Measurements from ENCODE around the gene MROH7. TPM values are rescaled to one million over a fixed set of nuclear protein-coding genes. Genes with fewer than 3 reads are reported as not detected.

MROH7 gene
- total RNA-seq, 2 experiments from 2014 or later: 0.14 to 0.19 TPM

DNA sequence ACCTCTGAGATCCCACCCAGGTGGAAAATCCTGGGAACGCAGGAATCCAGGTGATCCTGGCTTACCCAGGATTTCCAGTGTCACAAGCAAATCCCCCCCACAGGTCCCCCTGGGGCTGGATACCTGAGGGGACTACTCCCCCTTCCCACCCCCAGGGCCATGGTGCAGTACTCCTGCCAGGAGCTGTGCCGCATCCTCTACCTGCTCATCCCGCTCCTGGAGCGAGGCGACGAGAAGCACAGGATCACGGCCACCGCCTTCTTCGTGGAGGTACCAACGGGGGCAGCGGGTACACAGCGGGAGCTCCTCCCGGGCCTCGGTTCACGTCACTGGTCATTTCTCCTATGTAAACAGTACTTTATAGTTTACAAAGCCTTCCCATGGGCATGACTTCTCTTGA, 53.6 kb downstream of the MROH7 start:
- Histone ChIP-seq H3K36me3 (ENCODE audit: insufficient read depth, low read length) (no peaks in the 10 kb centered on the region), H3K4me1 (ENCODE audit: insufficient read depth, low read length) (no peaks in the 10 kb centered on the region), H3K27me3 (ENCODE audit: control insufficient read depth in 1 of 2, insufficient read depth in 2 of 2, low read length in 2 of 2) (peaks cover 0 to 3% of the 10 kb centered on the region in 2 experiments), H3K4me3 (ENCODE audit: low read length) (no peak overlapping the region), H3K27ac (ENCODE audit: low read depth in 1 of 2, low read length in 2 of 2) (no peak overlapping the region), H3K9me3 (ENCODE audit: control insufficient read depth in 1 of 2, insufficient read depth in 1 of 2, low read length in 2 of 2) (no peaks in the 10 kb centered on the region)
- H3K4me3 Mint-ChIP-seq: no peak overlapping the region
- no peak for ATAC-seq (ENCODE audit: poor library complexity)
- no peak for DNase-seq
- ChIA-PET POLR2A (no interaction called here), CTCF (no interaction called here)
- TF ChIP-seq, protein P1, sequence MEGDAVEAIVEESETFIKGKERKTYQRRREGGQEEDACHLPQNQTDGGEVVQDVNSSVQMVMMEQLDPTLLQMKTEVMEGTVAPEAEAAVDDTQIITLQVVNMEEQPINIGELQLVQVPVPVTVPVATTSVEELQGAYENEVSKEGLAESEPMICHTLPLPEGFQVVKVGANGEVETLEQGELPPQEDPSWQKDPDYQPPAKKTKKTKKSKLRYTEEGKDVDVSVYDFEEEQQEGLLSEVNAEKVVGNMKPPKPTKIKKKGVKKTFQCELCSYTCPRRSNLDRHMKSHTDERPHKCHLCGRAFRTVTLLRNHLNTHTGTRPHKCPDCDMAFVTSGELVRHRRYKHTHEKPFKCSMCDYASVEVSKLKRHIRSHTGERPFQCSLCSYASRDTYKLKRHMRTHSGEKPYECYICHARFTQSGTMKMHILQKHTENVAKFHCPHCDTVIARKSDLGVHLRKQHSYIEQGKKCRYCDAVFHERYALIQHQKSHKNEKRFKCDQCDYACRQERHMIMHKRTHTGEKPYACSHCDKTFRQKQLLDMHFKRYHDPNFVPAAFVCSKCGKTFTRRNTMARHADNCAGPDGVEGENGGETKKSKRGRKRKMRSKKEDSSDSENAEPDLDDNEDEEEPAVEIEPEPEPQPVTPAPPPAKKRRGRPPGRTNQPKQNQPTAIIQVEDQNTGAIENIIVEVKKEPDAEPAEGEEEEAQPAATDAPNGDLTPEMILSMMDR (IDR thresholded peaks at IDR 0.05): no peak
- H3K27me3 Mint-ChIP-seq: no peaks in the 10 kb centered on the region
- no peak overlapping the region for H3K27ac Mint-ChIP-seq
- no peaks in the 10 kb centered on the region for H3K36me3 Mint-ChIP-seq (ENCODE audit: low read depth)
- no peaks in the 10 kb centered on the region for H3K4me1 Mint-ChIP-seq (ENCODE audit: low read depth)
- no peaks in the 10 kb centered on the region for H3K9me3 Mint-ChIP-seq
- intact Hi-C loops (cut with DNase I, micrococcal nuclease): no loop called here

- ChIA-PET CTCF (no interaction called here), POLR2A (no interaction called here)
- no peaks in the 10 kb centered on the region for H3K4me1 ChIP-seq (ENCODE audit: insufficient read depth, low read length)
- no peaks in the 10 kb centered on the region for H3K9me3 Mint-ChIP-seq
- no peaks in the 10 kb centered on the region for H3K36me3 Mint-ChIP-seq (ENCODE audit: low read depth)
- ATAC-seq (ENCODE audit: poor library complexity): no peak
- DNase-seq: no peak
- no peak overlapping the region for H3K4me3 Mint-ChIP-seq
- no peaks in the 10 kb centered on the region for H3K36me3 ChIP-seq (ENCODE audit: insufficient read depth, low read length)
- H3K4me1 Mint-ChIP-seq (ENCODE audit: low read depth): no peaks in the 10 kb centered on the region
- TF ChIP-seq, protein P1 (IDR thresholded peaks at IDR 0.05): no peak
- H3K27me3 ChIP-seq (ENCODE audit: control insufficient read depth in 1 of 2, insufficient read depth in 2 of 2, low read length in 2 of 2): peaks cover 0 to 3% of the 10 kb centered on the region in 2 experiments
- intact Hi-C loops (cut with DNase I, micrococcal nuclease): no loop called here
- H3K4me3 ChIP-seq (ENCODE audit: low read length): no peak overlapping the region
- no peak overlapping the region for H3K27ac Mint-ChIP-seq
- no peaks in the 10 kb centered on the region for H3K27me3 Mint-ChIP-seq
- H3K9me3 ChIP-seq (ENCODE audit: control insufficient read depth in 1 of 2, insufficient read depth in 1 of 2, low read length in 2 of 2): no peaks in the 10 kb centered on the region
- H3K27ac ChIP-seq (ENCODE audit: low read depth in 1 of 2, low read length in 2 of 2): no peak overlapping the region
Observed at GRCh38 chr1:54695764-54696163, 54.2 kb downstream of the MROH7 start.

DNA sequence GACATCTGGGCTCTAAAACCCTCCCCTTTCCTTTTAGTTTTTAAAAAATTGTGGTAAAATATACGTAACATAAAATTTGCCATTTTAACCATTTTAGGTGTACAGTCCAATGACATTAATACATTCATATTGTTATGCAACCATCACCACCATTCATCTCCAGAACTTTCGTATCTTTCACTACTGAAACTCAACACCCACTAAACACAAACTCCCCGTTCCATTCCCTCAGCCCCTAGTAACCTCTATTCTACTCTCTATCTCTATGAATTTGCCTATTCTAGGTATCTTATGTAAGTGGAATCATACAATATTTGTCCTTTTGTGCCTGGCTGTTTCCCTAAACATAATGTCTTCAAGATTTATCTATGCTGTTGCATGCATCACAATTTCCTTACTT, 54.7 kb downstream of the MROH7 start:
- Mint-ChIP-seq H3K27ac (no peak overlapping the region), H3K4me1 (ENCODE audit: low read depth) (no peaks in the 10 kb centered on the region), H3K9me3 (no peaks in the 10 kb centered on the region), H3K4me3 (no peak overlapping the region), H3K36me3 (ENCODE audit: low read depth) (no peaks in the 10 kb centered on the region), H3K27me3 (no peaks in the 10 kb centered on the region)
- Histone ChIP-seq H3K27me3 (ENCODE audit: control insufficient read depth in 1 of 2, insufficient read depth in 2 of 2, low read length in 2 of 2) (peaks cover 0 to 3% of the 10 kb centered on the region in 2 experiments), H3K4me3 (ENCODE audit: low read length) (no peak overlapping the region), H3K9me3 (ENCODE audit: control insufficient read depth in 1 of 2, insufficient read depth in 1 of 2, low read length in 2 of 2) (no peaks in the 10 kb centered on the region), H3K36me3 (ENCODE audit: insufficient read depth, low read length) (no peaks in the 10 kb centered on the region), H3K27ac (ENCODE audit: low read depth in 1 of 2, low read length in 2 of 2) (no peak overlapping the region), H3K4me1 (ENCODE audit: insufficient read depth, low read length) (no peaks in the 10 kb centered on the region)
- intact Hi-C loops (cut with DNase I, micrococcal nuclease): no loop called here
- ATAC-seq (ENCODE audit: poor library complexity) (no peak), DNase-seq (no peak)
- TF ChIP-seq, protein P1 (IDR thresholded peaks at IDR 0.05): no peak
- ChIA-PET POLR2A (no interaction called here), CTCF (no interaction called here)
